Sigmoid colon (tissue), 4 donors: Measurements from ENCODE around the gene DNAJB14.

Source experiments
- CTCF ChIP-seq, 4 experiments: fragments of 450-650 bp in 3 of 4; fragments of 200-600 bp in 1 of 4; IDR thresholded peaks; one replicate each; pipeline ENCODE4 v1.5.1; 2016 to 2019; ENCODE audit warnings: antibody characterized with exemption in 4 of 4, mild to moderate bottlenecking in 3 of 4, moderate library complexity in 2 of 4
- EP300 ChIP-seq, 4 donors: sonication (generic); formaldehyde crosslinking; IDR thresholded peaks; one replicate each; pipeline ENCODE4 v1.6.1; 2017; ENCODE audit warnings: antibody characterized with exemption in 4 of 4
- POLR2A ChIP-seq, 2 donors: fragments of 450-650 bp; IDR thresholded peaks; one replicate each; pipeline ENCODE4 v1.6.1; 2016; ENCODE audit warnings: antibody characterized with exemption in 2 of 2, mild to moderate bottlenecking in 2 of 2, moderate library complexity in 2 of 2
- POLR2AphosphoS5 ChIP-seq, 4 donors: sonication (generic); formaldehyde crosslinking; IDR thresholded peaks; one replicate each; pipeline ENCODE4 v1.6.1; 2017; ENCODE audit warnings: antibody characterized with exemption in 4 of 4

- TF ChIP-seq CTCF (IDR thresholded peaks at IDR 0.05) (no peak), POLR2AphosphoS5 (IDR thresholded peaks at IDR 0.05) (no peak), POLR2A (IDR thresholded peaks at IDR 0.05) (no peak), EP300 (IDR thresholded peaks at IDR 0.05) (no peak)
Observed at GRCh38 chr4:99861120-99861905, 85.1 kb downstream of the DNAJB14 start.
